Lower leg skin (tissue), 3 donors: Measurements from ENCODE around the gene SSR1.

Source experiments
- CTCF ChIP-seq, 3 donors: fragments of 450-650 bp; IDR thresholded peaks; one replicate each; pipeline ENCODE4 v1.5.1; 2016; ENCODE audit warnings: antibody characterized with exemption in 3 of 3, mild to moderate bottlenecking in 3 of 3, moderate library complexity in 2 of 3
- POLR2A ChIP-seq, 2 donors: fragments of 450-650 bp; IDR thresholded peaks; one replicate each; pipeline ENCODE4 v1.6.1; 2016 to 2017; ENCODE audit warnings: antibody characterized with exemption in 2 of 2, mild to moderate bottlenecking in 1 of 2, moderate library complexity in 1 of 2

- TF ChIP-seq CTCF (IDR thresholded peaks at IDR 0.05) (no peak), POLR2A (IDR thresholded peaks at IDR 0.05) (no peak)
Measured at GRCh38 chr6:7296602-7297001, 16.4 kb downstream of the SSR1 start.
